ENCODE results near the gene FZD7.

Gene FZD7

GRCh38 chr2:202014318-202014717 lies 19.3 kb upstream of the FZD7 start:
- TF ChIP-seq, protein P1, sequence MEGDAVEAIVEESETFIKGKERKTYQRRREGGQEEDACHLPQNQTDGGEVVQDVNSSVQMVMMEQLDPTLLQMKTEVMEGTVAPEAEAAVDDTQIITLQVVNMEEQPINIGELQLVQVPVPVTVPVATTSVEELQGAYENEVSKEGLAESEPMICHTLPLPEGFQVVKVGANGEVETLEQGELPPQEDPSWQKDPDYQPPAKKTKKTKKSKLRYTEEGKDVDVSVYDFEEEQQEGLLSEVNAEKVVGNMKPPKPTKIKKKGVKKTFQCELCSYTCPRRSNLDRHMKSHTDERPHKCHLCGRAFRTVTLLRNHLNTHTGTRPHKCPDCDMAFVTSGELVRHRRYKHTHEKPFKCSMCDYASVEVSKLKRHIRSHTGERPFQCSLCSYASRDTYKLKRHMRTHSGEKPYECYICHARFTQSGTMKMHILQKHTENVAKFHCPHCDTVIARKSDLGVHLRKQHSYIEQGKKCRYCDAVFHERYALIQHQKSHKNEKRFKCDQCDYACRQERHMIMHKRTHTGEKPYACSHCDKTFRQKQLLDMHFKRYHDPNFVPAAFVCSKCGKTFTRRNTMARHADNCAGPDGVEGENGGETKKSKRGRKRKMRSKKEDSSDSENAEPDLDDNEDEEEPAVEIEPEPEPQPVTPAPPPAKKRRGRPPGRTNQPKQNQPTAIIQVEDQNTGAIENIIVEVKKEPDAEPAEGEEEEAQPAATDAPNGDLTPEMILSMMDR (IDR thresholded peaks at IDR 0.05; ENCODE audit: extremely low read depth, missing control alignments), result no peak
- DNase-seq (ENCODE audit: low spot score), result no peak

DNA sequence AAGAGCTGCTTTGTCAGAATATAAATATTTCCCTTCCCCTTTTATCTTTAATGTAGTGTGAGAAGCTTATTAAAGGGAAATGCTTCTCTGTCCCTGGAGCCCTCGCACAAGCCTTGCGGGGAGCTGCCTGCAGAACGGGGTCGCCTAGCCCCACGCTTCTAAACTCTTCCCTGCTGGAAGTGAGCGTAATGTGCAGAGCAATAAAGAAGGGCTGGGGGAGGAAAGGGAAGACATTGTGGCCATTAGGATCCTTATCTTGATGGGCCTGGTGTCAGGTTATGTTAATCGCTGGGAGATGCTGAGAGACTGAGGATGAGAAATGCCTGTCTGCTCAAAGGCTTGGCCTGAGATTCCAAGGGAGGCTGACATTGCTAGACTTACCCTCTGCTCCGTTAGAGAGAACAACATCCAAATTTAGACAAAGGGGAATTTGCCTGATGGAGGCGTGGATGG lies 18.9 kb upstream of the FZD7 start:
- no peak for DNase-seq (ENCODE audit: low spot score)

GRCh38 chr2:202015471-202015870 lies 18.2 kb upstream of the FZD7 start:
- no peak for DNase-seq (ENCODE audit: low spot score)
- TF ChIP-seq, protein P1 (IDR thresholded peaks at IDR 0.05; ENCODE audit: extremely low read depth, missing control alignments), result no peak

More for the DNA sequence above, 18.9 kb upstream of the FZD7 start:
- TF ChIP-seq, protein P1 (IDR thresholded peaks at IDR 0.05; ENCODE audit: extremely low read depth, missing control alignments), result no peak

GRCh38 chr2:202016579-202017227 lies 17.0 kb upstream of the FZD7 start:
- no peak for DNase-seq (ENCODE audit: low spot score)
- TF ChIP-seq, protein P1 (IDR thresholded peaks at IDR 0.05; ENCODE audit: extremely low read depth, missing control alignments), result no peak

DNA sequence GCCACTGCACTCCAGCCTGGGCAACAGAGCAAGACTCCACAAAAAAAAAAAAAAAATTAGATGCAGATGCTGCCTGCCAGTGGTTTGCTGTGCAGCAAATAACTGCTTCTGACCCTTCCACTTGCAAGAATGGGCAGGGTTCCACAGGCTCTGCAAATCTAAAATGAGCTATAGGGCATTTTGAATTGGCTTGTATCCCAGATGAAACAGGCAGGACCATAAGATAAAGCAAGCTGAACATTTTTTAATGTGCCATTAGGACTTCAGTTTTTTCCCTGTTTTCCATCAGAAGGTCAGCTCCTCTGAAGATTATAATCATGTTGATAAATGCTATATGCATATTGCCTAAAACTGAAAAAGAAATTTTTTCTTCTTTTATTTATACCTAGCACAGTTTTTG lies 15.7 kb upstream of the FZD7 start:
- TF ChIP-seq, protein P1 (IDR thresholded peaks at IDR 0.05; ENCODE audit: extremely low read depth, missing control alignments), result no peak
- no peak for DNase-seq (ENCODE audit: low spot score)

DNA sequence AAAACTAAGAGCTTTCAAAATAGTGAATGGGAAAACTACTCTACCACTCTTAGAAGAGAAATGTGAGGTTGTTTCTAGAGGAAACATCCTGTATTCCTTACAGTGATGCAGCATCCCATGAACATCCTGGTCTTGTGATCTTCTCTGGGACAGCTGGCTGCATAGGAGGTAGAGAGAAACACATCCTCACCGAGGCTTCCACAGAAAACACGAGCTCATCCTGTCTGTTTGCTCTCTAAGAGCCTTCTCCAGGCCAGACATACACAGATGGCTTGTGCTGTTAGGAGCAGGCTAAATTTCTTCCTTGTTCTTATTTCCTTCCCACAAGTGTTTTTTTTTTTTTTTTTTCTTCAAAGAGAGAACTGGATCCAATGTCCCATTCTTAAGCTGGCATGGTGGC lies 14.7 kb upstream of the FZD7 start:
- no peak for DNase-seq (ENCODE audit: low spot score)
- TF ChIP-seq, protein P1 (IDR thresholded peaks at IDR 0.05; ENCODE audit: extremely low read depth, missing control alignments), result no peak

DNA sequence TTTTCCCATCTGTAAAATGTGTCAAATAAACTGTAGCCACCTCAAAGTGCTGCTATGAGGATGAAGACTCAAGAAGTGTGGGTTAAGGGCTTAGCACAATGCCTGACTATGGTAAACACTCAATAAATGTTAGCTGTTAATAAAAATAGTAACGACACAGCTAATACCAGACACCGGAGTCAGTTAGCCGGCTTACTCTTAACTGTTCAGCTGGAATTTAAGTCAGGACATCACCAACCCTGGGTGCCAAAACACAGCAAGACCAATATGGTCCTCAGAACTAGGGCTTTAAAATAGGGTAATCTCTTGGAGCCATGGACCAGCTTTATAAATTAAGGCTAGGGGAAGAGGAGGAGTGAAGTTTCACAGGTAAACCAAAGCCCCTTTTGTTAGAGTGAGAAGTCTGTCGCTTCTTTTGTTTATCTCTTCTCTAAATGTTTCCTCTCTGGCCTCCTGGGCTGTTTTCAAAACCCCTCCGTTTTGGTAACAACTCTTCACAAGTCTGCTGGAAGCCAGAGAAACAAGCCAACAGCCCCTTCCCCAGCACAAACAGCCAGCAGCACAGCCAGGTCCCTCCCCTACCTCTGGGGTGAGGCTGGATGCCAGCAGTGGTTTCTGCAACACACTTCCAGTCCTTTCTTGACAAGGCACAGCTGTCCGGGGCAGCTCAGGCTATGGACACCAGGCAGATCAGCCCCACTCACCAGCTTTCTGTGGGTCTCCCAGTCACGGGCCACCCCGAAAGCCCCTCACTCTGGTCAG lies 13.8 kb upstream of the FZD7 start:
- TF ChIP-seq, protein P1 (IDR thresholded peaks at IDR 0.05; ENCODE audit: extremely low read depth, missing control alignments), result no peak
- no peak for DNase-seq (ENCODE audit: low spot score)
